Sigmoid colon (tissue), 4 donors: ENCODE data around the gene TSPYL1.

Source experiments
- POLR2AphosphoS5 ChIP-seq, 4 donors: sonication (generic); formaldehyde crosslinking; IDR thresholded peaks; one replicate each; pipeline ENCODE4 v1.6.1; 2017; ENCODE audit warnings: antibody characterized with exemption in 4 of 4
- TF ChIP-seq, protein P1 (sequence below), 4 experiments: fragments of 450-650 bp in 3 of 4; fragments of 200-600 bp in 1 of 4; IDR thresholded peaks; one replicate each; pipeline ENCODE4 v1.5.1; 2016 to 2019; ENCODE audit warnings: antibody characterized with exemption in 4 of 4, mild to moderate bottlenecking in 3 of 4, moderate library complexity in 2 of 4

DNA sequence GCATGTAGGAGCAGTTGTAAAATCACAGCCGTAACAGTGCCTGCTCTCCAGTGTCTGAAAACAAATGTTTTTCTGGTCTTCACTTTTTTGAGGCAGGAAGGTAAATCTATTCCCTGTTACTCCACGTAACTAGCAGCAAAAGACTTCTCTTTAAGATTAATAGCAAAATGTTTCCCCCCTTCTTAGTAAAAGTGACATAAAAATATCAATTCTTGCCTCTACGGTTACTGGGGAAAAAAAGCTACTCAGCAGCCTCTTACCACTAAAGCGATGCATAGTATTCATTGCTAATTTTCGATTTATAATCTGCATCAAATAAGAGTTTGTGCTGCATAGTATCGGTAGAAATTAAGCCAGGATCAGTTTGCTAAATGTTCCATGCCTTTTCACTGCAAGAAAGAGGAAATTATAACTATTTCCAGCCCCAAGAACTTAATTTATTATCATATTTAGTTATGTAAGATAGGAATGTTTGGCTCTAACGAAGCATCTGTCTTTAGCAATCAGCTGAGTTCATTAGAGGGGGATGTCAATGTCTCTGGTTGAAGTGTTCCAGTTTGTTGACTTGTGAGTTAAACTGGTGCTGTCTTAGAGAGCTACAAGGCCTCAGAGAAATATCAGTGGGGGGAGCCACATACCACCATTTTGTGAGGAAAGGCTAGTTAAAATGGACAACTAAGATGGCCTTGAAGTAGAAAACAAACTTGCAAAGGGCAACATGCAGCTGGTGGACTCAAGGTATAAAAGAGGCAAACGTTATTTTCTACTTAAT lies 617 bp upstream of the TSPYL1 start:
- TF ChIP-seq, protein P1, sequence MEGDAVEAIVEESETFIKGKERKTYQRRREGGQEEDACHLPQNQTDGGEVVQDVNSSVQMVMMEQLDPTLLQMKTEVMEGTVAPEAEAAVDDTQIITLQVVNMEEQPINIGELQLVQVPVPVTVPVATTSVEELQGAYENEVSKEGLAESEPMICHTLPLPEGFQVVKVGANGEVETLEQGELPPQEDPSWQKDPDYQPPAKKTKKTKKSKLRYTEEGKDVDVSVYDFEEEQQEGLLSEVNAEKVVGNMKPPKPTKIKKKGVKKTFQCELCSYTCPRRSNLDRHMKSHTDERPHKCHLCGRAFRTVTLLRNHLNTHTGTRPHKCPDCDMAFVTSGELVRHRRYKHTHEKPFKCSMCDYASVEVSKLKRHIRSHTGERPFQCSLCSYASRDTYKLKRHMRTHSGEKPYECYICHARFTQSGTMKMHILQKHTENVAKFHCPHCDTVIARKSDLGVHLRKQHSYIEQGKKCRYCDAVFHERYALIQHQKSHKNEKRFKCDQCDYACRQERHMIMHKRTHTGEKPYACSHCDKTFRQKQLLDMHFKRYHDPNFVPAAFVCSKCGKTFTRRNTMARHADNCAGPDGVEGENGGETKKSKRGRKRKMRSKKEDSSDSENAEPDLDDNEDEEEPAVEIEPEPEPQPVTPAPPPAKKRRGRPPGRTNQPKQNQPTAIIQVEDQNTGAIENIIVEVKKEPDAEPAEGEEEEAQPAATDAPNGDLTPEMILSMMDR (IDR thresholded peaks at IDR 0.05): no peak
- no peak for TF ChIP-seq POLR2AphosphoS5 (IDR thresholded peaks at IDR 0.05)
